Gastroesophageal sphincter (tissue), 4 donors: ENCODE measurements around the gene IL17RD. TPM values are rescaled to one million over a fixed set of nuclear protein-coding genes. Genes with fewer than 3 reads are reported as not detected.

ENCODE experiments used
- ATAC-seq: fragments of 150-250 bp; one replicate; pipeline ENCODE4 v1.9.1; 2016; ENCODE audit warnings: mild to moderate bottlenecking, moderate library complexity
- H3K27ac ChIP-seq, 4 donors: fragments of 200-600 bp; sonication (generic) in 3 of 4; 1 replicate in 3 of 4; 2 replicates in 1 of 4; pipeline ENCODE4 v1.5.1; 2016 to 2019
- H3K27me3 ChIP-seq: fragments of 200-600 bp; sonication (generic); one replicate; pipeline ENCODE4 v1.5.1; 2019
- H3K36me3 ChIP-seq, 2 donors: fragments of 200-600 bp; sonication (generic); one replicate each; pipeline ENCODE4 v1.5.1; 2019; ENCODE audit warnings: control low read depth in 1 of 2
- H3K4me1 ChIP-seq, 3 donors: fragments of 200-600 bp; sonication (generic); 1 replicate in 2 of 3; 2 replicates in 1 of 3; pipeline ENCODE4 v1.5.1; 2016 to 2019; ENCODE audit warnings: control low read depth in 2 of 3
- H3K4me3 ChIP-seq, 2 donors: fragments of 200-600 bp; sonication (generic); one replicate each; pipeline ENCODE4 v1.5.1; 2019; ENCODE audit warnings: mild to moderate bottlenecking in 1 of 2, moderate library complexity in 1 of 2
- H3K9me3 ChIP-seq, 3 donors: fragments of 200-600 bp; sonication (generic); one replicate each; pipeline ENCODE4 v1.5.1; 2017 to 2019; ENCODE audit warnings: control low read depth in 2 of 3
- EP300 ChIP-seq: sonication (generic); formaldehyde crosslinking; IDR thresholded peaks from one replicate; pipeline ENCODE4 v1.6.1; 2017; ENCODE audit warnings: antibody characterized with exemption, mild to moderate bottlenecking
- POLR2A ChIP-seq, 2 donors: fragments of 450-650 bp; IDR thresholded peaks; one replicate each; pipeline ENCODE4 v1.6.1; 2017; ENCODE audit warnings: antibody characterized with exemption in 2 of 2, mild to moderate bottlenecking in 2 of 2, moderate library complexity in 1 of 2
- POLR2AphosphoS5 ChIP-seq: sonication (generic); formaldehyde crosslinking; IDR thresholded peaks from one replicate; pipeline ENCODE4 v1.6.1; 2017; ENCODE audit warnings: antibody characterized with exemption
- WGBS, 2 donors: methylation state at CpG; one replicate each; pipeline ENCODE4 v1.1.5; 2018; ENCODE audit warnings: low coverage in 1 of 2; 5-methylcytosine and 5-hydroxymethylcytosine counted together
- total RNA-seq, 4 donors: library from RNA; depleted of rRNA; stranded (reverse); fragments of >200 nt; gene quantifications; one replicate each; pipeline ENCODE4 v1.1.0, GENCODE V29; 2016
- TF ChIP-seq, protein P1 (sequence below), 4 experiments: fragments of 200-600 bp in 2 of 4; fragments of 450-650 bp in 2 of 4; sonication (generic) in 1 of 4; IDR thresholded peaks; one replicate each; pipeline ENCODE4 v1.5.1; 2017 to 2019; ENCODE audit warnings: antibody characterized with exemption in 4 of 4, mild to moderate bottlenecking in 2 of 4, moderate library complexity in 2 of 4

IL17RD gene
- total RNA-seq, 4 donors from 2014 or later = 4.5 to 15.9 (median 8.7) TPM

DNA sequence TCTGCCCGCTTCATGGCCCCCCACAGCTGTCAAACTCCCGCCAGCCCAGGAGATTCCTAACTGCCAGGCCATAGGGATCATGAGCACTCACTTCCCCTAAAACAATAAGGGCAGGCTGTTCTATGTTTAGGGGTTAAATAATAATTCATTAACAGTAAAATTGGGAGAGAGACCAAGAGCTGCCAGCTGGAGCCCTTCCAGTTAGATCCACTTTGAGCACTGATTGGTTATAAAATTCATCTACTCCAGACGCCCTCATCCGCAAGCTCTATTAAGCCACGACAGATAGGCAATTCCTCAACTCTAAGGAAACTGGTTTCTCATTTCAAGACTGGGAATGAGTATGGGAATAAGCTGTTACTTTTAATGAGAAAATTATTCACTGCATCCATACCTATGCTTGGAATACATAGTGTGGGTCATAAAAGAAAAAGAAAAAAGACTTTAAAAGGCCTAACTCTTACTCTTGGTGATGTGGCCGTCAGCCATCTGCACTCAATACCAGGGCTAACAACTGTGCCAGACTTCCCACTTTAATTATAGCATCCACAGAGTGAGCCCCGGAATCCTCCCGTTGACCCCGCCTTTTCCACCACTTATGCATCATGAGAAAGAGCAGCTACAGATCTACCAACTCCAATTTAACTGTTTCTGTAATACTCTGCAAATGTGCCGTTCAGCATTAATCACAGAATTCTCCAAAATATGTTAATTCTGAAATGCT, 44.5 kb downstream of the IL17RD start:
- H3K4me1 ChIP-seq = no peaks in the 10 kb centered on the region
- no peak for ATAC-seq
- H3K27me3 ChIP-seq = no peaks in the 10 kb centered on the region
- no peaks in the 10 kb centered on the region for H3K9me3 ChIP-seq
- TF ChIP-seq EP300 (no peak), POLR2AphosphoS5 (no peak)
- TF ChIP-seq, protein P1, sequence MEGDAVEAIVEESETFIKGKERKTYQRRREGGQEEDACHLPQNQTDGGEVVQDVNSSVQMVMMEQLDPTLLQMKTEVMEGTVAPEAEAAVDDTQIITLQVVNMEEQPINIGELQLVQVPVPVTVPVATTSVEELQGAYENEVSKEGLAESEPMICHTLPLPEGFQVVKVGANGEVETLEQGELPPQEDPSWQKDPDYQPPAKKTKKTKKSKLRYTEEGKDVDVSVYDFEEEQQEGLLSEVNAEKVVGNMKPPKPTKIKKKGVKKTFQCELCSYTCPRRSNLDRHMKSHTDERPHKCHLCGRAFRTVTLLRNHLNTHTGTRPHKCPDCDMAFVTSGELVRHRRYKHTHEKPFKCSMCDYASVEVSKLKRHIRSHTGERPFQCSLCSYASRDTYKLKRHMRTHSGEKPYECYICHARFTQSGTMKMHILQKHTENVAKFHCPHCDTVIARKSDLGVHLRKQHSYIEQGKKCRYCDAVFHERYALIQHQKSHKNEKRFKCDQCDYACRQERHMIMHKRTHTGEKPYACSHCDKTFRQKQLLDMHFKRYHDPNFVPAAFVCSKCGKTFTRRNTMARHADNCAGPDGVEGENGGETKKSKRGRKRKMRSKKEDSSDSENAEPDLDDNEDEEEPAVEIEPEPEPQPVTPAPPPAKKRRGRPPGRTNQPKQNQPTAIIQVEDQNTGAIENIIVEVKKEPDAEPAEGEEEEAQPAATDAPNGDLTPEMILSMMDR (IDR thresholded peaks at IDR 0.05) = no peak
- no peak overlapping the region for H3K4me3 ChIP-seq
- no peaks in the 10 kb centered on the region for H3K36me3 ChIP-seq
- WGBS, 2 donors = 50 to 70% methylated on average over 8 to 10 of the region's 10 CpGs
- H3K27ac ChIP-seq = no peak overlapping the region

DNA sequence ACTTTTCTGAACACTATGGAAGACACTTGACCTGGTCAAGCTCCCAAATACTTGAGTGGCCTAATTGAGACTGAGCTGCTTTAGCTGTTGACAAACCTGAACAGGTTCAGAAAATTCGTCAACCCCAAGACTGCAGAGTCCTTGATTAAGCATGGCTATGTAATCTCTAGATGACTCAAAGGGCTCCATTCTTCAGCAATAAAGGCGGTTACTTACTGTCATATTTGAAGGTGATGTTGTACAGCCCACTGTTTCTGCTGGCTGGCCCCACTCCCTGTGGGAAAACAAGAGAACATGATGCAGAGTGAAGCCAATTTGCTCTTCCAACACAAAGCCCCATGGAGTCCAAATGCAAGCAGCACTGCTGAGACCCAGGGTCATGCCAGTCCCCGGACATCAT, 45.1 kb downstream of the IL17RD start:
- Histone ChIP-seq H3K9me3 (no peaks in the 10 kb centered on the region), H3K4me1 (no peaks in the 10 kb centered on the region), H3K36me3 (no peaks in the 10 kb centered on the region), H3K4me3 (no peak overlapping the region), H3K27me3 (no peaks in the 10 kb centered on the region), H3K27ac (no peak overlapping the region)
- WGBS, 2 donors = 17% methylated on average over 2 of the region's 3 CpGs; no CpG with 5 or more reads in 1 of the 2 donors
- peak; percentile 34 for ATAC-seq
- TF ChIP-seq, protein P1 (IDR thresholded peaks at IDR 0.05) = no peak
- peak; percentile 86 for TF ChIP-seq POLR2AphosphoS5

DNA sequence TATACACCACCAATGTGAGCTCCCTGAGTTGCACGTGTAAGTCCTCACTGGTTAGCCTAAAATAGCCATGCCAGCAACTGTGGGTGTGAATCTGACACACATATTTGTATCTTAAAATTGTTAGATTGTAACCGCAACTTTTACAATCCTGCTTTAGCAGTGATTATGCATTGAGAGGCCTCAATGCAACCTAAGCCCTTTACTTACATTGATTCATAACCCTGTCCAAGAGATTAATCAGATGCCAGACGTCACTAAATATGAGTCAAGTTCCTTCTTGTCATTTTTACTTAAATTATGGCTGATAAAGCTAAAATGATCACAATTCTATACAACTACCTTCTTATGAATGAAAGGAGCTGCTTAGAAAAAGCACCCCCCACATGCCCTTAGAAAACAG, 46.9 kb downstream of the IL17RD start:
- Histone ChIP-seq H3K4me3 (no peak overlapping the region), H3K36me3 (peaks cover 0 to 12% of the 10 kb centered on the region in 2 donors), H3K27me3 (no peaks in the 10 kb centered on the region), H3K9me3 (no peaks in the 10 kb centered on the region), H3K27ac (no peak overlapping the region), H3K4me1 (no peaks in the 10 kb centered on the region)
- TF ChIP-seq POLR2AphosphoS5 = no peak
- no peak for TF ChIP-seq POLR2A (IDR thresholded peaks at IDR 0.05)
- TF ChIP-seq, protein P1 (IDR thresholded peaks at IDR 0.05) = no peak
- TF ChIP-seq EP300 = no peak
- 48 to 53% methylated on average over 3 of the region's 3 CpGs for WGBS, 2 donors
- ATAC-seq = no peak

DNA sequence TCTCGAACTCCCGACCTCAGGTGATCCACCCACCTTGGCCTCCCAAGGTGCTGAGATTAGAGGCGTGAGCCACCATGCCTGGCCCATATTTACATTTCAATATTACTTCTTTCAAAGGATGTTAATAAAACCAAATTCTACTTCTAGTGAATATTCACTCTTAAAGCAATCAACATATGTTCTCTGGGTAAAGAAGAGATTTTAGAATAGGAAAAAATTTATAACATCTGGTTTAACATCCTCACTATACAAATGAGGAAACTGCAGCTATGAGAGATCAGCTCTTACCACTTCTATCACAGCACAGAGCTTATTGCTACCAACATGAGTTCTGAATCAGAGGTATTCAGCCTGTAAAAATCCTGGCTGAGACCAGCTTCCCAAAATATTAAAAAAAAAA, 48.7 kb downstream of the IL17RD start:
- no peaks in the 10 kb centered on the region for H3K4me1 ChIP-seq
- H3K9me3 ChIP-seq = no peaks in the 10 kb centered on the region
- H3K36me3 ChIP-seq = peaks cover 0 to 18% of the 10 kb centered on the region in 2 donors
- H3K27me3 ChIP-seq = no peaks in the 10 kb centered on the region
- no peak overlapping the region for H3K4me3 ChIP-seq
- 100% methylated on average over 3 of the region's 3 CpGs; no CpG with 5 or more reads in 1 of the 2 donors for WGBS, 2 donors
- H3K27ac ChIP-seq = no peak overlapping the region
- no peak for TF ChIP-seq POLR2A (IDR thresholded peaks at IDR 0.05)
- TF ChIP-seq EP300 = no peak
- no peak for TF ChIP-seq POLR2AphosphoS5
- TF ChIP-seq, protein P1 (IDR thresholded peaks at IDR 0.05) = no peak
- ATAC-seq = no peak

DNA sequence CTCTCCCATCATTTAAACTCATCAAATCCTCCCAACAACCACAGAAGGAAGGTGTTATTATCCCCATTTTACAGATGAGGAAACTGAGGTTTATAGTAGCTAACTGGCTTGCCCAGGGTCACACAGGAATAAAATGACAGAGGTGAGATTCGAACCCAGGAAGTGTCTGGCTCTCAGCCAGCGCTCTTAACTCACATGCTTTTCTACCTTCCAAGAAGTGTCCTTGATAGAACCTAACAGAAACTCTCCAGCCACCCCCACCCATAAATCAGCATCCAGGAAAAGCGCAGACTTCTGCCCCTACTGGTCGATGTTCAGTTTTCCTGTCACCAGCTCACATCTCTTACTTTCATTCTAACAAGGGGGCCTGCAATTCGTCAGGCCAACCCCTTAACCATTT, 52.9 kb downstream of the IL17RD start:
- no peak for ATAC-seq
- 43 to 69% methylated on average over 3 to 4 of the region's 5 CpGs for WGBS, 2 donors

More for the DNA sequence above, 52.9 kb downstream of the IL17RD start:
- Histone ChIP-seq H3K27me3 (no peaks in the 10 kb centered on the region), H3K36me3 (peaks cover 0 to 32% of the 10 kb centered on the region in 2 donors), H3K4me3 (no peak overlapping the region), H3K27ac (no peak overlapping the region), H3K4me1 (no peaks in the 10 kb centered on the region), H3K9me3 (no peaks in the 10 kb centered on the region)
- TF ChIP-seq POLR2A (IDR thresholded peaks at IDR 0.05) = no peak
- no peak for TF ChIP-seq POLR2AphosphoS5
- TF ChIP-seq EP300 = no peak
- TF ChIP-seq, protein P1 (IDR thresholded peaks at IDR 0.05) = no peak
